GM19035 (cell line): Measurements from ENCODE around the gene ACTN2.

ENCODE experiments used
- ATAC-seq: cut with Tn5 transposase; IDR thresholded peaks from one replicate; pipeline ENCODE4 v1.9.1; 2021; ENCODE audit not compliant: unreplicated experiment

ACTN2 gene

GRCh38 chr1:236812334-236813030 is 126.2 kb downstream of the ACTN2 start:
- no peak for ATAC-seq
